Tibial nerve (tissue), 4 donors: ENCODE results near the gene SEMA6A.

Experiments
- CTCF ChIP-seq, 5 experiments: fragments of 200-600 bp in 3 of 5; fragments of 450-650 bp in 2 of 5; sonication (generic) in 3 of 5; IDR thresholded peaks; one replicate each; pipeline ENCODE4 v1.5.1; 2016 to 2019; ENCODE audit warnings: antibody characterized with exemption in 5 of 5, mild to moderate bottlenecking in 3 of 5, moderate library complexity in 2 of 5
- EP300 ChIP-seq, 2 donors: sonication (generic); formaldehyde crosslinking; IDR thresholded peaks; one replicate each; pipeline ENCODE4 v1.6.1; 2017; ENCODE audit warnings: antibody characterized with exemption in 2 of 2, mild to moderate bottlenecking in 1 of 2
- POLR2A ChIP-seq, 2 donors: fragments of 450-650 bp; IDR thresholded peaks; one replicate each; pipeline ENCODE4 v1.6.1; 2017; ENCODE audit warnings: antibody characterized with exemption in 2 of 2, mild to moderate bottlenecking in 2 of 2, moderate library complexity in 2 of 2

- no peak for TF ChIP-seq CTCF (IDR thresholded peaks at IDR 0.05)
- no peak for TF ChIP-seq POLR2A (IDR thresholded peaks at IDR 0.05)
- no peak for TF ChIP-seq EP300 (IDR thresholded peaks at IDR 0.05)
These were observed 134.7 kb downstream of the SEMA6A start for GRCh38 chr5:116439905-116440304.
